ENCODE results near the gene ECEL1.

ECEL1 gene

GRCh38 chr2:232484628-232485347, 2.8 kb downstream of the ECEL1 start:
- Mint-ChIP-seq H3K4me3 (no peak overlapping the region), H3K9me3 (no peaks in the 10 kb centered on the region), H3K36me3 (no peaks in the 10 kb centered on the region), H3K4me1 (peaks cover 8% of the 10 kb centered on the region), H3K27ac (no peak overlapping the region), H3K27me3 (peaks cover 76% of the 10 kb centered on the region)
- ATAC-seq = no peak

GRCh38 chr2:232483923-232484627, 3.6 kb downstream of the ECEL1 start:
- no peak overlapping the region for H3K27ac Mint-ChIP-seq
- peaks cover 8% of the 10 kb centered on the region for H3K4me1 Mint-ChIP-seq
- no peak for ATAC-seq
- peaks cover 76% of the 10 kb centered on the region for H3K27me3 Mint-ChIP-seq
- H3K9me3 Mint-ChIP-seq = no peaks in the 10 kb centered on the region
- no peak overlapping the region for H3K4me3 Mint-ChIP-seq
- H3K36me3 Mint-ChIP-seq = no peaks in the 10 kb centered on the region

- H3K4me1 Mint-ChIP-seq = peaks cover 8% of the 10 kb centered on the region
- ATAC-seq = no peak
- H3K36me3 Mint-ChIP-seq = no peaks in the 10 kb centered on the region
- H3K27ac Mint-ChIP-seq = no peak overlapping the region
- peaks cover 72% of the 10 kb centered on the region for H3K27me3 Mint-ChIP-seq
- H3K4me3 Mint-ChIP-seq = no peak overlapping the region
- no peaks in the 10 kb centered on the region for H3K9me3 Mint-ChIP-seq
Observed at GRCh38 chr2:232483311-232483922, 4.2 kb downstream of the ECEL1 start.

GRCh38 chr2:232482301-232483238, 5.1 kb downstream of the ECEL1 start:
- H3K36me3 Mint-ChIP-seq = no peaks in the 10 kb centered on the region
- H3K9me3 Mint-ChIP-seq = no peaks in the 10 kb centered on the region
- peaks cover 74% of the 10 kb centered on the region for H3K27me3 Mint-ChIP-seq
- peaks cover 8% of the 10 kb centered on the region for H3K4me1 Mint-ChIP-seq
- no peak overlapping the region for H3K4me3 Mint-ChIP-seq
- ATAC-seq = no peak
- no peak overlapping the region for H3K27ac Mint-ChIP-seq

GRCh38 chr2:232481322-232482140, 6.1 kb downstream of the ECEL1 start:
- H3K27ac Mint-ChIP-seq = no peak overlapping the region
- no peak for ATAC-seq
- H3K27me3 Mint-ChIP-seq = peaks cover 83% of the 10 kb centered on the region
- no peaks in the 10 kb centered on the region for H3K9me3 Mint-ChIP-seq
- no peaks in the 10 kb centered on the region for H3K36me3 Mint-ChIP-seq
- no peak overlapping the region for H3K4me3 Mint-ChIP-seq
- peaks cover 8% of the 10 kb centered on the region for H3K4me1 Mint-ChIP-seq

GRCh38 chr2:232480201-232481190, 7.1 kb downstream of the ECEL1 start:
- no peak overlapping the region for H3K4me3 Mint-ChIP-seq
- no peaks in the 10 kb centered on the region for H3K9me3 Mint-ChIP-seq
- peaks cover 5% of the 10 kb centered on the region for H3K4me1 Mint-ChIP-seq
- ATAC-seq = no peak
- H3K27me3 Mint-ChIP-seq = peaks cover 89% of the 10 kb centered on the region
- H3K27ac Mint-ChIP-seq = no peak overlapping the region
- H3K36me3 Mint-ChIP-seq = no peaks in the 10 kb centered on the region

GRCh38 chr2:232479341-232480200, 8.1 kb downstream of the ECEL1 start:
- Mint-ChIP-seq H3K9me3 (no peaks in the 10 kb centered on the region), H3K27ac (no peak overlapping the region), H3K27me3 (peaks cover 89% of the 10 kb centered on the region), H3K36me3 (no peaks in the 10 kb centered on the region), H3K4me1 (no peaks in the 10 kb centered on the region), H3K4me3 (no peak overlapping the region)
- no peak for ATAC-seq

- Mint-ChIP-seq H3K27ac (no peak overlapping the region), H3K9me3 (no peaks in the 10 kb centered on the region), H3K4me3 (no peak overlapping the region), H3K4me1 (no peaks in the 10 kb centered on the region), H3K27me3 (peaks cover 86% of the 10 kb centered on the region), H3K36me3 (no peaks in the 10 kb centered on the region)
- no peak for ATAC-seq
Observed at GRCh38 chr2:232478571-232479340, 8.9 kb downstream of the ECEL1 start.

GRCh38 chr2:232477751-232478510, 9.7 kb downstream of the ECEL1 start:
- H3K9me3 Mint-ChIP-seq = peaks cover under 1% of the 10 kb centered on the region
- H3K4me1 Mint-ChIP-seq = no peaks in the 10 kb centered on the region

GRCh38 chr2:232476791-232477190, 10.8 kb downstream of the ECEL1 start:
- H3K36me3 Mint-ChIP-seq = peaks cover 8% of the 10 kb centered on the region
- peaks cover 10% of the 10 kb centered on the region for H3K9me3 Mint-ChIP-seq
- no peak overlapping the region for H3K27ac Mint-ChIP-seq
- peaks cover 84% of the 10 kb centered on the region for H3K27me3 Mint-ChIP-seq
- H3K4me1 Mint-ChIP-seq = no peaks in the 10 kb centered on the region
- ATAC-seq = no peak
- no peak overlapping the region for H3K4me3 Mint-ChIP-seq

More at GRCh38 chr2:232477751-232478510, 9.7 kb downstream of the ECEL1 start:
- no peak overlapping the region for H3K4me3 Mint-ChIP-seq
- H3K27ac Mint-ChIP-seq = no peak overlapping the region
- H3K27me3 Mint-ChIP-seq = peaks cover 83% of the 10 kb centered on the region
- H3K36me3 Mint-ChIP-seq = peaks cover 2% of the 10 kb centered on the region
- no peak for ATAC-seq

- Mint-ChIP-seq H3K36me3 (peaks cover 8% of the 10 kb centered on the region), H3K4me3 (no peak overlapping the region), H3K4me1 (no peaks in the 10 kb centered on the region), H3K9me3 (peaks cover 16% of the 10 kb centered on the region), H3K27me3 (peaks cover 84% of the 10 kb centered on the region), H3K27ac (no peak overlapping the region)
- no peak for ATAC-seq
Observed at GRCh38 chr2:232476045-232476444, 11.6 kb downstream of the ECEL1 start.
